Activated naive CD4-positive, alpha-beta T cell treated with anti-CD3 and anti-CD28 coated beads, Interleukin-2, amount 50 U/mL, for 72 hours (primary cell): ENCODE data around the gene ASB14. TPM values are rescaled to one million over a fixed set of nuclear protein-coding genes. Genes with fewer than 3 reads are reported as not detected.
A peak's percentile ranks its signal among the peaks of the same experiment; 100 is the strongest.

Source experiments
- ATAC-seq, 2 donors: fragments of 150-1000 bp; cut with Tn5 transposase; 2 replicates each; pipeline ENCODE4 v1.10.0; 2021; ENCODE audit warnings: mild to moderate bottlenecking in 2 of 2, moderate library complexity in 2 of 2
- DNase-seq, 2 donors: peaks; one replicate each; pipeline ENCODE4 v3.0.0; 2021 to 2022; ENCODE audit warnings: low spot score in 2 of 2
- H3K27ac Mint-ChIP-seq, 2 donors: one replicate each; pipeline ENCODE4 v1.8.0; 2022; ENCODE audit warnings: mild to moderate bottlenecking in 2 of 2, mixed read lengths in 2 of 2
- H3K36me3 Mint-ChIP-seq, 2 donors: one replicate each; pipeline ENCODE4 v1.8.0; 2022; ENCODE audit warnings: mixed read lengths in 2 of 2
- H3K9me3 Mint-ChIP-seq, 2 donors: one replicate each; pipeline ENCODE4 v1.8.0; 2022; ENCODE audit warnings: mixed read lengths in 2 of 2
- total RNA-seq, 2 donors: library from RNA; stranded (reverse); gene quantifications; one replicate each; pipeline ENCODE4 v1.2.3, GENCODE V29; 2022

Gene ASB14
- total RNA-seq, 2 donors from 2014 or later, result not detected

DNA sequence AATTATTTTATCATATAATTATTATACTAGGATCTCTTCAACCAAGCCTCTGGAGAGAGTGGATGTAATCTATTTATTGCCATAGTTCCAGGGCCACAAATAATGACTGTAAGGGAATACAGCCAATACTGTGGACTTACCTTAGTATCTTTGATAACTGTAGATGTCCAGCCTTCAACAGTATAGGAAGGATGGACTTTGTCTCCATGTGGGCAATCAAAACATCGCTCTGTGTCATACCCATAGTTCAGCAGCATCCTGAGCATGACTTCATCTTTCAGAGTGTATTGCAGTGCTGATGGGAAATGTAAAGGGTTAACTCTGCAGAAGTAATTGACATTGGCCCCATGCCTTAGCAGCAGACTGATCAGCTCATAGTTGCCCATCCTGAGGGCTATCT, 14.2 kb downstream of the ASB14 start:
- Mint-ChIP-seq H3K9me3 (no peaks in the 10 kb centered on the region), H3K27ac (no peak overlapping the region), H3K36me3 (peaks cover 0 to 10% of the 10 kb centered on the region in 2 donors)
- ATAC-seq (no peak), DNase-seq (no peak)

DNA sequence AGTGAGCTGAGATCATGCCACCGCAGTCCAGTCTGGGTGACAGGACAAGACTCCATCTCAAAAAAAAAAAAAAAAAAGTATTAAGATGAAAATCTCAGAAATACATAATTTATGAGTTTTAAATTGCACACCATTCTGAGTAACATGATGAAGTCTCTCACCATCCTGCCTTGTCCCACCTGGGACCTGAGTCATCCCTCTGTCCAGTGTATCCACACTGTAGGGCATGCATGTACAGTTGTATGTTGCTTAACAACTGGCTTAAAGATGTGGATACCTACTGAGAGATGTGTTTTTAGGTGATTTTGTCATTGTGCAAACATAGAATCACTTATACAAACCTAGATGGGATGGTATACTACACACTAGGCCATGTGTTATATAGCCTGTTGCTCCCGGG, 17.1 kb downstream of the ASB14 start:
- no peak overlapping the region for H3K27ac Mint-ChIP-seq
- H3K36me3 Mint-ChIP-seq, result peaks cover 4 to 10% of the 10 kb centered on the region in 2 donors
- DNase-seq (no peak), ATAC-seq (no peak)
- H3K9me3 Mint-ChIP-seq, result no peaks in the 10 kb centered on the region

DNA sequence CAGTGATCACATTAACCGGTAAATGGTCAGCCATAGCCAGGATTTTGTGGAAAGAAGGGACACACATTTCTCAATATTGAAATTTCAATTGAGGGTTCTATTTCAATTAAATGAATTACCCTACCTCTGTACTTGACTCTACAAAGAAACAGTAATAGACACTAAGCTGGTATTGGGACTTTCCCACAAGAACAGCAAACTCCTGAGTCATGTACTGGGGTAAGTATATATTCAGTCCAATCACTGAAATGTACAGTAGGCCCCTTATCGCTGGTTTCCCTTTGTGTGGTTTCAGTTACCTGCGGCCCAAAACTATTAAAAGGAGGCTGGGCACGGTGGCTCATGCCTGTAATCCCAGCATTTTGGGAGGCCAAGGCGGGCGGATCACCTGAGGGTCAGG, 17.6 kb downstream of the ASB14 start:
- peaks cover 4 to 9% of the 10 kb centered on the region in 2 donors for H3K36me3 Mint-ChIP-seq
- DNase-seq (no peak), ATAC-seq (no peak)
- no peak overlapping the region for H3K27ac Mint-ChIP-seq
- no peaks in the 10 kb centered on the region for H3K9me3 Mint-ChIP-seq

DNA sequence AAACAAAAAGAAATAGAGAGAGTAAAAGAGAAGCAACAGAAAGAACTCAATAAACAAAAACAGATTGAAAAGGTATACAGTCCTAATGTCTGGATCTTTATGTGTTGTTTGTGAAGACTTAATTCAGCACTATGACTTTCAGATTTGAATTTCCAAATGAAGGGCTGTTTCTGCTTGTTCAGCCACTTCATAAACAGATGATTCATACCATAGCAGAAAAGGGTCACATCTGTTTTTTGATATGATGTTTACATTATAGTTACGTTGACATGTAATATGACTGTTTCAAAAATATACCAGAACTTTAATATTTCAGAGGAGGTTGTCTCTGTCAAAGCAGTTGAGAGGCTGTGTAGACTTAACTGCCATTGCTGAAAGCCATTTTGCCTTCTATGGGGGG, 24.1 kb downstream of the ASB14 start:
- ATAC-seq (no peak), DNase-seq (no peak)
- Mint-ChIP-seq H3K36me3 (peaks cover 35 to 44% of the 10 kb centered on the region in 2 donors), H3K27ac (no peak overlapping the region), H3K9me3 (no peaks in the 10 kb centered on the region)

DNA sequence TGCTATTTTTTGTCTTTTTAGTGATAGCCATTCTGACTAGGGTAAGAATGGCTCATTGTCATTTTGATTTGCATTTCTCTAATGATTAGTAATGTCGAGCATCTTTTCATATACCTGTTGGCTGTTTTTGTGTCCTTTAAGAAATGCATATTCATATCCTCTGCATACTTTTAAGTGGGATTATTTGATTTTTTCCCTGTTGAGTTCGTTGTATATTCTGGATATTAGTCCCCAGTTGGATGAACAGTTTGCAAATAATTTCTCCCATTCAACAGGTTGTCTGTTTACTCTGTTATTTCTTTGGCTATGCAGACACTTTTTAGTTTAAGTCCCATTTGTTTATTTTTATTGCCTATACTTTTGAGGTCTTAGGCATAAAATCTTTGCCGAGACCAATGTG, 30.6 kb downstream of the ASB14 start:
- Mint-ChIP-seq H3K36me3 (peaks cover 52 to 81% of the 10 kb centered on the region in 2 donors), H3K27ac (no peak overlapping the region), H3K9me3 (peaks cover 0 to 5% of the 10 kb centered on the region in 2 donors)
- DNase-seq (no peak), ATAC-seq (no peak)

DNA sequence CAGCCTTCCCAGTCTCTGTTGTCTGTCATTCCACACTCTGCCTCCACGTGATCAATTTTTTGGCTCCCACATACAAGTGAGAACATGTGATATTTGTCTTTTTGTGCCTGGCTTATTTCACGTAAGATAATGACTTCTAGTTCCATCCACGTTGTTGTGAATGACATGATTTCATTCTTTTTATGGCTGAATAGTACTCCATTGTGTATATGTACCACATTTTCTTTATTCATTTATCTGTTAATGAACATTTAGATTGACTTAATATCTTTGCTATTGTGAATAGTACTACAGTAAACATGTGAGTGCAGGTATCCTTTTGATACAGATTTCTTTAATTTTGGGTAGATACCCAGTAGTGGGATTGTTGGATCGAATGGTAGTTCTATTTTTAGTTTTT, 31.4 kb downstream of the ASB14 start:
- peaks cover 44 to 73% of the 10 kb centered on the region in 2 donors for H3K36me3 Mint-ChIP-seq
- H3K27ac Mint-ChIP-seq, result no peak overlapping the region
- DNase-seq (no peak), ATAC-seq (no peak)
- peaks cover 0 to 5% of the 10 kb centered on the region in 2 donors for H3K9me3 Mint-ChIP-seq

DNA sequence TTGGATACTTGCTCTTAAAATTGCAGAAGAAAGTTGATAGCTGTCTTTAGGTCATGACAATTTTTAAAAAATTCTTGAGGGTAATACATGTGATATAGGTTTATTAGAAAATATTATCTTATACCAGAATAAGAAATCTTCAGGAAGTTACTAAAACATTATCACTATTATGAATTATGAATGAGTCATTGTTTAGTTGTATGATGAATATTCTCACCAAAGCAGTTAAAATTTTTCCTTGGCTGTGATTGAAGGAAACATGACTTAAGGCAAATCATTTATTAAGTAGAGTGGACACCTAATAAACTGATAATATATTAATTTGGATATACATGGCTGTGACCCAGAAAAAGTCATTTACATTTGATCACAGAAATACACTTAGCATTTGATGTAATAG, 34.8 kb downstream of the ASB14 start:
- Mint-ChIP-seq H3K27ac (no peak overlapping the region), H3K9me3 (peaks cover 0 to 3% of the 10 kb centered on the region in 2 donors), H3K36me3 (peaks cover 14 to 40% of the 10 kb centered on the region in 2 donors)
- ATAC-seq (no peak), DNase-seq (no peak)

DNA sequence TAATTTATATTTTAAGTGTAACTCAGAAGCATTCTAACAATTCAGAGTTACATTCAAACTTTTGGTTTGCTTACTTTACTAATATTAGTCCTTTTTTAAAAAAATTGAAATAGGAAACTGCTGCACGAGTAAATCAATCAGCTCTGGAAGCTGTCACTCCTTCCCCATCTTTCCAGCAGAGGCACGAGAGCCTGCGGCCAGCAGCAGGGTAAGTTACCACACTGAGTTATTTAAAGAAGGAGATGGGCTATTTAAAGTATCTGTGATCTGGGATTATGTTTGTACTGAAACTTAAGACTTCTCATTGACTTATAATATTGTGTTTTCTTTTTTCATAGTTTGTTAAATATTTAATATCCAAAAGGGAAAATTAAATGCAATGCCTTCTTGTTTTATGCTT, 35.6 kb downstream of the ASB14 start:
- Mint-ChIP-seq H3K9me3 (no peaks in the 10 kb centered on the region), H3K36me3 (peaks cover 7 to 31% of the 10 kb centered on the region in 2 donors), H3K27ac (no peak overlapping the region)
- no peak for ATAC-seq
- no peak for DNase-seq

DNA sequence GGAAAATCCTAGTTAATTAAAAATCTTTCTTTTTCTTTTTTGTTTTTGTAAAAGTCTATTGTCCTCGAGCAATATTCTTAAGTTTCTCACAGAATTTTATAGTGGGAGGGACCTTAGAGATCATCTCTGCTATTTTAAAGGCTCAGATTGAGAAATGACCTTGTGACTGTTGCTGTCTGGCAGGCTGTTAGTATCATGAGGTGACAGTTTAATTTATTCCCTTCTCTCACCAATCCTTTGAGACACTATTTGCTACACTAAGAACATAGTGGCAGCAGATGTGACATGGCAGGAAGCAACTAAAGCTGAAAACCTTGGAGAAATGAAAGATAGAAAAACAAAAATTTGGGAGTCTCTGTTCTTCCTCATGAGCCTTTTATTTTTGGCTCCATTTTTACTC, 40.1 kb downstream of the ASB14 start:
- DNase-seq (no peak), ATAC-seq (no peak)
- Mint-ChIP-seq H3K9me3 (no peaks in the 10 kb centered on the region), H3K36me3 (no peaks in the 10 kb centered on the region), H3K27ac (no peak overlapping the region)

DNA sequence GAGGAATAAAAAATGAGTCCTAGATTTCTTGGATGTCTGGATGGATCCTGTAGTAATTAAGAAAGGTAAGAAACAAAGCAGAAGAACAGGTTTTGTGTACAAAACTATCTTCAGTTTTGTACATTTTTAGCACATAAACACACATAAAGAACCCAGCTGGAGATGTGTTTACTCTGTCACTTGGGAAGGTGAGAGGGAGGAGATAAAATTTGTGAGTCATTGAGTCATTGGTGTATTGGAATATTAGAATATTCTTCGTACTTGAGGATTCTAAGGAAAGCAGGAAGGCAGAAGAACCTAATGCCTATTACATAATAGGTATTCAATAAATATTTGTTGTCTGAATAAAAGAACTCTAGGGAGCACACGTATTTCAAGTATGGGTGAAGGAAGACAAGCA, 47.5 kb downstream of the ASB14 start:
- Mint-ChIP-seq H3K27ac (peak overlapping the region in 1 of 2 donors; percentile 1), H3K36me3 (peaks cover 0 to 11% of the 10 kb centered on the region in 2 donors), H3K9me3 (no peaks in the 10 kb centered on the region)
- no peak for DNase-seq
- no peak for ATAC-seq

DNA sequence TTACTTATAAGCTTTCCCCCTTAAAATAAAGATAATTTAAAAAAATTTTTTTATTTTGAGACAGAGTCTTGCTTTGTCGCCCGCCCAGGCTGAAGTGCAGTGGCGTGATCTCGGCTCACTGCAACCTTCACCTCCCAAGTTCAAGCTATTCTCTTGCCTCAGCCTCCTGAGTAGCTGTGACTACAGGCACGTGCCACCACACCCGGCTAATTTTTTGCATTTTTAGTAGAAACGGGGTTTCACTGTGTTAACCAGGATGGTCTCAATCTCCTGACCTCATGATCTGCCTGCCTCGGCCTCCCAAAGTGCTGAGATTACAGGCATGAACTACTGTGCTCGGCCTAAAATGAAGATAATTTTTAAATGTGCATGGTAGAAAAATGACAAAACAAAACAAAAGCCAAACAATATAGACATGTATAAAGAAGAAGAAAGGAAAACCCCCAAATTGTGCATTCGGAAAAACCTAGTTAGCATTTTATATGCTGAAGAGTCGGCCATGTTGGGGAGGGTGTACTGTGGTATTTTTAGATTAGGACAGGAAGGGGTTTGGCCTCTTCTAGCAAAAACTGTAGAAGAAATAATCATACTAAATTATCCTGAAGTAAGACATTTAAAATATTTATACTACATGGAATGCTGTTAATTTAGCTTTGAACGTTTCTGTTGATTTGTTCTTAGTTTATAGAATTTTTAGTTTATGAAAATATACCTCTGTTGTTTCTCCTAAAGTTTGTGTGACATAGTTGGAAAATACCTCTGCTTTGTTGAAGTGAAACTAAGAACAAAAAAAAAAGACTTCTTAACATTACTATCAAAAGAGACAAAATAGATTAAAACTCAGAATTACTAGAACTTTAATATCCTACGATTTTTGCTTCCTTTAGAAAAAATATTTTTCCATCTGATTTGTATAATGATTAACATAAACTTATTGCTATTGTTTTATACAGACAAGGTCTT, 57.6 kb downstream of the ASB14 start:
- ATAC-seq (no peak), DNase-seq (no peak)
- Mint-ChIP-seq H3K27ac (no peak overlapping the region), H3K36me3 (peaks cover 7 to 21% of the 10 kb centered on the region in 2 donors), H3K9me3 (peaks cover 0 to 4% of the 10 kb centered on the region in 2 donors)

DNA sequence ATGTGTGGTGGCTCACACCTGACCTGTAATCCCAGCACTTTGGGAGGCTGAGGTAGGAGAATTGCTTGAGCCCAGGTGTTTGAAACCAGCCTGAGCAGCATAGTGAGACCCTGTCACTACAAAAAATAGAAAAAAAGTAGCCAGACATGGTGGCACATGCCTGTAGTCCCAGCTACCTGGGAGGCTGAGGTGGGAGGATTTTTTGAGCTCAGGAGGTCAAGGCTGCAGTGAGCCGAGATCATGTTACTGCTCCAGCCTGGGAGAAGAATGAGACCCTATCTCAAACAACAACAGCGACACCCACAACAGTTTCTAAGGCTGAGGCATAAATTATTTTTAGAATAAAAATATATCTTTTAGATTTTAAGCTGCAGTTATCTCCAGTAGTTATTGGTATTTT, 58.7 kb downstream of the ASB14 start:
- ATAC-seq, result no peak
- Mint-ChIP-seq H3K36me3 (peaks cover 4 to 14% of the 10 kb centered on the region in 2 donors), H3K27ac (no peak overlapping the region), H3K9me3 (peaks cover 0 to 2% of the 10 kb centered on the region in 2 donors)
- no peak for DNase-seq

DNA sequence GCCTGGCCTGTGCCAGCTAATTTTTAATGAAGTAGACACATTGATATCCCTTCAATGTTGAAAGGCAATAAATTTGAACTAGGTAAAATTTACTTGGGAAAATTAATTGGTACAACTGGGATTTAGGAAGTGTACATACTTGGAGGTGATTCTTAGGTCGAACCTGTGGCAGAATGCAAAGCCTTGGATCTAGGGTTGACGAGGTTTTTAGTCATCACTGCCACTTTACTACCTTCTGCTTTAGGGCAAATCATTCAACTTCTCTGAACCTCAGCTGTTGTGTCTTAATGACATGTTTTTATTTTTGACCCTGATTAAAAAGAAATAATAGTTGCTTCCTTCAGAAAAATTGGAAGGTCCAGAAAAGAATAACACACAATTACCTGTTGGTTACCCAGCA, 62.5 kb downstream of the ASB14 start:
- peaks cover 0 to 8% of the 10 kb centered on the region in 2 donors for H3K36me3 Mint-ChIP-seq
- no peaks in the 10 kb centered on the region for H3K9me3 Mint-ChIP-seq
- DNase-seq (no peak), ATAC-seq (no peak)
- H3K27ac Mint-ChIP-seq, result no peak overlapping the region

DNA sequence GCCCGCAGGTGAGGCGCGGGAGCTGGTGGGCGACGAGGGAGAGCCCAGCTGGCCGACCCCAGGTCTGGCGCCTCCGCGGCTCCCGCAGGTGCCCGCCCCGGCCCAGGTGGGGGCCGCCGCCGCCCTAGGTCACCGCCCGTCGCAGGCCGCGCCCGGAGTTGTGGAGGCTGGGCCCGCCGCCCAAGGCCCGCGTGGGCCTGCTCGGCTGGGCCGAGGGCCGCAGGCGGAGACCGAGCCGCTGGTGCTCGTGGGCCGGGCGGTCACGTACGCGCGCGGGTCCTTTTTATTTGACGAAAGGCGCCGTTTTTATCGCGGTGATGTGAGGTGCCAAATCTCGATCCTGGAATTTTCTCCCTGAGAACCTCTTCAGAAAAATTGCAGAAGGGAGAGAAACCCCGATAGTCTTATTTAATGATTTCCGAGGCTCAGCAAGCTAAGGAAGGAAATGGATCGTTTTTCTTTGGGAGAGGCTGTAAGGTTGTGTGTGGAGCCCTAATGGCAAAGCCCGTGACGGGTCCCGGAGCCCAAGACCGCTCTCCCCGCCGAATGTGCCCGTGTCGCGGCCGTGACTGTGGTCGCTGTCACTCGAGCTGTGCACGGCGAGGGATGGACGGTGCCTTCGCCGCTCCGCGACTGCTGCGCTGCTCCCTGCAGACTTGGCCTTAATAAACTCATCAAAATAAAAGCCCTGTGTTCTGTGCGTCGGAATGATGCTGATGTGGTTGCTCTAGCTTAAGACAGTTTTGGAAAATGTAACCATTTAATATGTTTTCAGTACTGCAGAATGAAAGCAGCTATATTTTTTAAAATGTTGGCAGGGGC, 64.3 kb downstream of the ASB14 start:
- DNase-seq (peak; percentile 29 to 62), ATAC-seq (peak; percentile 32 to 58)
- H3K36me3 Mint-ChIP-seq, result peaks cover 0 to 8% of the 10 kb centered on the region in 2 donors
- H3K27ac Mint-ChIP-seq, result peak overlapping the region; percentile 79 to 92
- no peaks in the 10 kb centered on the region for H3K9me3 Mint-ChIP-seq

DNA sequence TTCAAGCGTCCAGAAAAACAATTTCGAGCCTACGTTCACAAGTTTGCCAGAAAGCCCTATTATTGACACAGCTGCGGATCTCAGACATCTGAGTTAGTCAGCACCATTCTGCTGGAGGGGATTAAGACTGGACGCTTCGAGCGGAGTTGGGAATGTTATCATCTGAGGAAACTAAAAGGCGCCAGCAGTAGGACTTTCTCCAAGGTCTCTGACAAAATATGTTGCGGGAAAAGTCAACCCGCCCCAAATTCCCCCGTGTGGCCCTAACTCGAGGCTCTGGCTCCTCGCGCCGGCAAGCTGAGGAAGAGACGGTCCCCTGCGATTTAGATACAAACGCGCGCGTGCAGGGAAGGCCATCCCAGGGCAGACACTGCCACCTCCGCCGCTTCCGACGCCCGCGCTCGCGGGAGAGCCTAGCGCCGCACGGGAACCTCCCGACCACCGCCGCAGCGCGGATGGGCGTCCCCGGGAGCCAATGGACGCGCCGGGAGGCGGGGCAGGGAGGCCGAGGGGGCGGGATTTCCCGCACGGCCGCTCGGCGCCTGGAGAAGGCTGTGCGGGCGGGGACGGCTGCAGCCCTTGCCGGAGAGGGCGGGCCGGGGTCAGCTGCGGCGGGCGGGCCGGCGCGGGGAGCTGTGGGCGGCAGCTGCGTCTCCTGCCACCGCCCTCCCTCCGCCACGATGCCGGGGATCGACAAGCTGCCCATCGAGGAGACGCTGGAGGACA, 65.1 kb downstream of the ASB14 start, which contains the start of gene APPL1:
Gene APPL1, plus strand, starts transcription at position 526 of the 726 bp plus-strand sequence. Its CDS starts 155 bp downstream, at position 681.
- peak; percentile 96 to 97 for DNase-seq
- ATAC-seq, result peak; percentile 94 to 95
- Mint-ChIP-seq H3K36me3 (peaks cover 0 to 8% of the 10 kb centered on the region in 2 donors), H3K27ac (peak within 1 kb of the TSS; percentile 79 to 92), H3K9me3 (no peaks in the 10 kb centered on the region)

DNA sequence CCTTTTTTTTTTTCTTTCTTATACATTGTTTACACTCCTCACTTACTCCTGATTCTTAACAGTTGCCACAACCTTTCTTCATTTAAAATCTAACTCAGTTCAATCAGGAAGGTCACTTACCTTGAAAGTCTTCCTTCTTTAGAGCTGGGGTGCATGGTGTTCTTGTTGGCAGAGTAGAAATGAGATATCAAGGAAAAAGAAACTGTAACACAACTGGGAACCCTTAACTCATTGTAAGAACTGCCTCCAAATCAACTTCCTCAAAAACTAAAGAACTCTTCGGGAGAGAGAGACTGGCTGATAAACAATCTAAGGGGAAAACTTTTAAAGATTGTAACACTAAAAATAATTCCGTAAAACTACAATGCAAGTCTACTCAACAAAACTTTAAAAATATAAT, 66.3 kb downstream of the ASB14 start:
- H3K9me3 Mint-ChIP-seq, result no peaks in the 10 kb centered on the region
- DNase-seq (no peak), ATAC-seq (no peak)
- H3K36me3 Mint-ChIP-seq, result peaks cover 0 to 8% of the 10 kb centered on the region in 2 donors
- no peak overlapping the region for H3K27ac Mint-ChIP-seq
